Stimulated activated naive CD8-positive, alpha-beta T cell treated with anti-CD3 and anti-CD28 coated beads, Interleukin-15, amount 100 ng/mL, for 72 hours (primary cell): ENCODE data around the gene WNT7B.
A peak's percentile ranks its signal among the peaks of the same experiment; 100 is the strongest.

ENCODE experiments used
- ATAC-seq: fragments of 150-1000 bp; cut with Tn5 transposase; 2 replicates; pipeline ENCODE4 v1.10.0; 2021; ENCODE audit warnings: mild to moderate bottlenecking, moderate library complexity
- DNase-seq, 2 donors: peaks; one replicate each; pipeline ENCODE4 v3.0.0; 2021 to 2022
- H3K27ac Mint-ChIP-seq, 2 donors: one replicate each; pipeline ENCODE4 v1.8.0; 2022; ENCODE audit warnings: mild to moderate bottlenecking in 2 of 2, mixed read lengths in 2 of 2, moderate library complexity in 2 of 2
- H3K27me3 Mint-ChIP-seq: one replicate; pipeline ENCODE4 v1.8.0; 2022; ENCODE audit warnings: mixed read lengths
- H3K4me1 Mint-ChIP-seq: one replicate; pipeline ENCODE4 v1.8.0; 2022; ENCODE audit warnings: mild to moderate bottlenecking, mixed read lengths
- H3K4me3 Mint-ChIP-seq, 2 donors: one replicate each; pipeline ENCODE4 v1.8.0; 2022; ENCODE audit warnings: mild to moderate bottlenecking in 2 of 2, mixed read lengths in 2 of 2, moderate library complexity in 1 of 2
- H3K9me3 Mint-ChIP-seq, 2 donors: one replicate each; pipeline ENCODE4 v1.8.0; 2022; ENCODE audit warnings: mixed read lengths in 2 of 2

Gene WNT7B

GRCh38 chr22:45942344-45942743, 34.6 kb downstream of the WNT7B start:
- peaks cover 5% of the 10 kb centered on the region for H3K27me3 Mint-ChIP-seq

GRCh38 chr22:45938913-45939312, 38.0 kb downstream of the WNT7B start:
- no peak overlapping the region for H3K4me3 Mint-ChIP-seq
- DNase-seq (no peak), ATAC-seq (no peak)
- peaks cover 6 to 7% of the 10 kb centered on the region in 2 donors for H3K9me3 Mint-ChIP-seq
- no peak overlapping the region for H3K27ac Mint-ChIP-seq
- no peaks in the 10 kb centered on the region for H3K4me1 Mint-ChIP-seq
- H3K27me3 Mint-ChIP-seq: peaks cover 19% of the 10 kb centered on the region

More at GRCh38 chr22:45942344-45942743, 34.6 kb downstream of the WNT7B start:
- DNase-seq: no peak
- Mint-ChIP-seq H3K4me1 (no peaks in the 10 kb centered on the region), H3K27ac (no peak overlapping the region), H3K4me3 (no peak overlapping the region), H3K9me3 (peaks cover 6 to 7% of the 10 kb centered on the region in 2 donors)
- no peak for ATAC-seq

- H3K9me3 Mint-ChIP-seq: peaks cover 6 to 7% of the 10 kb centered on the region in 2 donors
- ATAC-seq (no peak), DNase-seq (no peak)
- H3K4me1 Mint-ChIP-seq: no peaks in the 10 kb centered on the region
- H3K4me3 Mint-ChIP-seq: no peak overlapping the region
- no peak overlapping the region for H3K27ac Mint-ChIP-seq
- peaks cover 29% of the 10 kb centered on the region for H3K27me3 Mint-ChIP-seq
Observed at GRCh38 chr22:45937960-45938359, 39.0 kb downstream of the WNT7B start.

- Mint-ChIP-seq H3K27me3 (peaks cover 46% of the 10 kb centered on the region), H3K4me3 (no peak overlapping the region), H3K27ac (no peak overlapping the region), H3K9me3 (peaks cover 6 to 7% of the 10 kb centered on the region in 2 donors), H3K4me1 (no peaks in the 10 kb centered on the region)
- ATAC-seq (no peak), DNase-seq (no peak)
Observed at GRCh38 chr22:45935573-45935972, 41.4 kb downstream of the WNT7B start.

- peaks cover 6 to 7% of the 10 kb centered on the region in 2 donors for H3K9me3 Mint-ChIP-seq
- no peaks in the 10 kb centered on the region for H3K4me1 Mint-ChIP-seq
- H3K4me3 Mint-ChIP-seq: no peak overlapping the region
- no peak for DNase-seq
- H3K27me3 Mint-ChIP-seq: peaks cover 54% of the 10 kb centered on the region
- H3K27ac Mint-ChIP-seq: no peak overlapping the region
- no peak for ATAC-seq
Observed at GRCh38 chr22:45934659-45935341, 42.2 kb downstream of the WNT7B start.

GRCh38 chr22:45934168-45934564, 42.8 kb downstream of the WNT7B start:
- Mint-ChIP-seq H3K9me3 (peaks cover 6 to 7% of the 10 kb centered on the region in 2 donors), H3K27me3 (peaks cover 54% of the 10 kb centered on the region), H3K4me1 (no peaks in the 10 kb centered on the region)

GRCh38 chr22:45933506-45934167, 43.3 kb downstream of the WNT7B start:
- peaks cover 54% of the 10 kb centered on the region for H3K27me3 Mint-ChIP-seq
- H3K27ac Mint-ChIP-seq: no peak overlapping the region
- ATAC-seq (no peak), DNase-seq (no peak)
- no peaks in the 10 kb centered on the region for H3K4me1 Mint-ChIP-seq
- H3K9me3 Mint-ChIP-seq: peaks cover 6 to 7% of the 10 kb centered on the region in 2 donors
- H3K4me3 Mint-ChIP-seq: no peak overlapping the region

More at GRCh38 chr22:45934168-45934564, 42.8 kb downstream of the WNT7B start:
- no peak overlapping the region for H3K4me3 Mint-ChIP-seq
- ATAC-seq (no peak), DNase-seq (no peak)
- no peak overlapping the region for H3K27ac Mint-ChIP-seq

- ATAC-seq: no peak
- DNase-seq: no peak
- Mint-ChIP-seq H3K27ac (no peak overlapping the region), H3K9me3 (no peaks in the 10 kb centered on the region), H3K4me1 (no peaks in the 10 kb centered on the region), H3K4me3 (no peak overlapping the region), H3K27me3 (peaks cover 54% of the 10 kb centered on the region)
Observed at GRCh38 chr22:45932071-45932470, 44.9 kb downstream of the WNT7B start.

GRCh38 chr22:45931042-45931441, 45.9 kb downstream of the WNT7B start:
- H3K27me3 Mint-ChIP-seq: peaks cover 54% of the 10 kb centered on the region
- DNase-seq (no peak), ATAC-seq (no peak)
- no peaks in the 10 kb centered on the region for H3K4me1 Mint-ChIP-seq
- H3K4me3 Mint-ChIP-seq: no peak overlapping the region
- H3K27ac Mint-ChIP-seq: no peak overlapping the region
- H3K9me3 Mint-ChIP-seq: no peaks in the 10 kb centered on the region

GRCh38 chr22:45930324-45930723, 46.6 kb downstream of the WNT7B start:
- DNase-seq (no peak), ATAC-seq (no peak)
- H3K4me1 Mint-ChIP-seq: no peaks in the 10 kb centered on the region
- no peak overlapping the region for H3K4me3 Mint-ChIP-seq
- H3K27me3 Mint-ChIP-seq: peaks cover 49% of the 10 kb centered on the region
- H3K27ac Mint-ChIP-seq: no peak overlapping the region
- H3K9me3 Mint-ChIP-seq: no peaks in the 10 kb centered on the region

GRCh38 chr22:45929649-45930048, 47.3 kb downstream of the WNT7B start:
- Mint-ChIP-seq H3K4me1 (no peaks in the 10 kb centered on the region), H3K27me3 (peaks cover 42% of the 10 kb centered on the region), H3K4me3 (no peak overlapping the region), H3K9me3 (no peaks in the 10 kb centered on the region), H3K27ac (no peak overlapping the region)
- ATAC-seq (no peak), DNase-seq (no peak)

GRCh38 chr22:45928726-45929368, 48.1 kb downstream of the WNT7B start:
- Mint-ChIP-seq H3K27me3 (peaks cover 34% of the 10 kb centered on the region), H3K9me3 (no peaks in the 10 kb centered on the region), H3K4me1 (no peaks in the 10 kb centered on the region), H3K4me3 (no peak overlapping the region), H3K27ac (peak overlapping the region in 1 of 2 donors; percentile 6)
- ATAC-seq: no peak
- DNase-seq: no peak

- no peak overlapping the region for H3K4me3 Mint-ChIP-seq
- no peak overlapping the region for H3K27ac Mint-ChIP-seq
- H3K4me1 Mint-ChIP-seq: no peaks in the 10 kb centered on the region
- no peak for ATAC-seq
- no peaks in the 10 kb centered on the region for H3K9me3 Mint-ChIP-seq
- H3K27me3 Mint-ChIP-seq: peaks cover 18% of the 10 kb centered on the region
- no peak for DNase-seq
Observed at GRCh38 chr22:45927059-45927458, 49.9 kb downstream of the WNT7B start.

GRCh38 chr22:45926433-45926832, 50.5 kb downstream of the WNT7B start:
- Mint-ChIP-seq H3K27me3 (peaks cover 11% of the 10 kb centered on the region), H3K4me1 (no peaks in the 10 kb centered on the region), H3K27ac (no peak overlapping the region), H3K4me3 (no peak overlapping the region), H3K9me3 (no peaks in the 10 kb centered on the region)
- no peak for DNase-seq
- no peak for ATAC-seq

GRCh38 chr22:45925811-45926351, 51.1 kb downstream of the WNT7B start:
- Mint-ChIP-seq H3K4me1 (no peaks in the 10 kb centered on the region), H3K27ac (no peak overlapping the region), H3K4me3 (no peak overlapping the region), H3K9me3 (no peaks in the 10 kb centered on the region), H3K27me3 (peaks cover 11% of the 10 kb centered on the region)
- DNase-seq (no peak), ATAC-seq (no peak)

- Mint-ChIP-seq H3K4me1 (no peaks in the 10 kb centered on the region), H3K27me3 (no peaks in the 10 kb centered on the region), H3K27ac (no peak overlapping the region), H3K4me3 (no peak overlapping the region), H3K9me3 (no peaks in the 10 kb centered on the region)
- DNase-seq: no peak
- no peak for ATAC-seq
Observed at GRCh38 chr22:45923835-45924234, 53.1 kb downstream of the WNT7B start.
